Astrocyte (in vitro differentiated cells and primary cell): ENCODE measurements around the gene FAM180A. TPM values are rescaled to one million over a fixed set of nuclear protein-coding genes. Genes with fewer than 3 reads are reported as not detected.

Source experiments
- DNase-seq: peaks from one replicate; pipeline ENCODE4 v3.0.0-alpha.2; 2010; ENCODE audit warnings: low read depth
- FAIRE-seq: peaks from 2 replicates; lab custom pipeline; 2011; peaks lifted over from hg19 to GRCh38; lab: Jason Lieb, UNC
- H2AFZ ChIP-seq: 2 replicates; pipeline ENCODE4 v1.6.0; 2012; ENCODE audit warnings: low read depth, low read length, inconsistent platforms
- H3K27ac ChIP-seq: 2 replicates; pipeline ENCODE4 v1.5.1; 2011; ENCODE audit warnings: low read depth, low read length, inconsistent platforms
- H3K27me3 ChIP-seq: 2 replicates; pipeline ENCODE4 v1.6.0; 2011; ENCODE audit warnings: low read length, inconsistent platforms; ENCODE audit not compliant: insufficient read depth
- H3K36me3 ChIP-seq: 2 replicates; pipeline ENCODE4 v1.5.1; 2011; ENCODE audit warnings: low read length, inconsistent platforms; ENCODE audit not compliant: insufficient read depth
- H3K4me1 ChIP-seq: 2 replicates; pipeline ENCODE4 v1.5.1; 2011; ENCODE audit warnings: low read length, inconsistent platforms; ENCODE audit not compliant: insufficient read depth
- H3K4me2 ChIP-seq: 2 replicates; pipeline ENCODE4 v1.6.0; 2012; ENCODE audit warnings: low read length, inconsistent platforms
- H3K4me3 ChIP-seq: 2 replicates; pipeline ENCODE4 v1.5.1; 2011; ENCODE audit warnings: low read depth, mild to moderate bottlenecking, low read length, inconsistent platforms; ENCODE audit not compliant: insufficient read depth
- H3K79me2 ChIP-seq: 2 replicates; pipeline ENCODE4 v1.6.0; 2012; ENCODE audit warnings: mild to moderate bottlenecking, low read length, inconsistent platforms; ENCODE audit not compliant: insufficient read depth
- H3K9ac ChIP-seq: 2 replicates; pipeline ENCODE4 v1.6.0; 2012; ENCODE audit warnings: mild to moderate bottlenecking, low read length, inconsistent platforms
- H3K9me3 ChIP-seq: 2 replicates; pipeline ENCODE4 v1.5.1; 2012; ENCODE audit warnings: low read depth, mild to moderate bottlenecking, low read length, inconsistent platforms; ENCODE audit not compliant: insufficient read depth
- H4K20me1 ChIP-seq: 2 replicates; pipeline ENCODE4 v1.6.0; 2012; ENCODE audit warnings: low read length, inconsistent platforms; ENCODE audit not compliant: insufficient read depth
- H3K27ac Mint-ChIP-seq: one replicate; pipeline ENCODE4 v1.8.0; 2021; ENCODE audit warnings: mild to moderate bottlenecking, mixed read lengths; ENCODE audit not compliant: unreplicated experiment
- H3K27me3 Mint-ChIP-seq: one replicate; pipeline ENCODE4 v1.8.0; 2021; ENCODE audit warnings: low read depth, mixed read lengths; ENCODE audit not compliant: unreplicated experiment
- H3K36me3 Mint-ChIP-seq: one replicate; pipeline ENCODE4 v1.8.0; 2021; ENCODE audit warnings: low read depth, mixed read lengths; ENCODE audit not compliant: unreplicated experiment
- H3K4me1 Mint-ChIP-seq: one replicate; pipeline ENCODE4 v1.8.0; 2021; ENCODE audit warnings: low read depth, mixed read lengths; ENCODE audit not compliant: unreplicated experiment
- H3K4me3 Mint-ChIP-seq: one replicate; pipeline ENCODE4 v1.8.0; 2021; ENCODE audit warnings: mild to moderate bottlenecking, moderate library complexity, mixed read lengths; ENCODE audit not compliant: unreplicated experiment
- H3K9me3 Mint-ChIP-seq: one replicate; pipeline ENCODE4 v1.8.0; 2021; ENCODE audit warnings: mild to moderate bottlenecking, mixed read lengths; ENCODE audit not compliant: unreplicated experiment
- EZH2 ChIP-seq: IDR thresholded peaks from 2 replicates; pipeline ENCODE4 v1.6.1; 2012; ENCODE audit warnings: mild to moderate bottlenecking, low read length, inconsistent platforms; ENCODE audit not compliant: insufficient read depth
- total RNA-seq: library from RNA; stranded (reverse); gene quantifications from 2 replicates; pipeline ENCODE4 v1.2.1, GENCODE V29; 2021
- TF ChIP-seq, protein P1 (sequence below): IDR thresholded peaks from 2 replicates; pipeline ENCODE4 v1.5.1; 2011; ENCODE audit warnings: low read depth, mild to moderate bottlenecking, inconsistent platforms, low read length, moderate library complexity; ENCODE audit not compliant: insufficient read depth

Gene FAM180A
- total RNA-seq, 1 donor from 2014 or later = not detected

DNA sequence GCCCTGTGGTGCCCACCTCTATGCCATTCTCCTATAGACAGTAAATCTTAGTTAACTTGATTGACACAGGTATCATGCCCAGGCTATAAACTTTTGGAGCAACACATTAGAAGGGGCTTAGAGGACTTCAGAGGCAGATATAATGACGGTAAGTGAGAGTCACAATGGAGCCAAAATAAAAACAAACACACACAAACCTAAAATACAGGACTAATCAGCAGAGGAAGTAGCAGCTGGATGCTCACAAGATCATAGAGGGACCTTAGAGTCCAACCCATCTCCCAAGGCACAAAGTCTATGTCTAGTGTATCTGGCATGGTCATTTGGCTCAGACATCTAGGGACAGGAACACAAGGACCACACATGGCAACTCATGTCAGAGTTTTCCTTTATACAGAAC lies 32.9 kb downstream of the FAM180A start:
- H3K36me3 ChIP-seq = no peaks in the 10 kb centered on the region
- Mint-ChIP-seq H3K9me3 (no peaks in the 10 kb centered on the region), H3K4me3 (no peak overlapping the region), H3K27ac (no peak overlapping the region), H3K27me3 (peaks cover under 1% of the 10 kb centered on the region), H3K36me3 (no peaks in the 10 kb centered on the region), H3K4me1 (peaks cover 17% of the 10 kb centered on the region)
- no peaks in the 10 kb centered on the region for H4K20me1 ChIP-seq
- no peak for FAIRE-seq
- no peaks in the 10 kb centered on the region for H3K9me3 ChIP-seq
- no peak overlapping the region for H3K9ac ChIP-seq
- TF ChIP-seq, protein P1, sequence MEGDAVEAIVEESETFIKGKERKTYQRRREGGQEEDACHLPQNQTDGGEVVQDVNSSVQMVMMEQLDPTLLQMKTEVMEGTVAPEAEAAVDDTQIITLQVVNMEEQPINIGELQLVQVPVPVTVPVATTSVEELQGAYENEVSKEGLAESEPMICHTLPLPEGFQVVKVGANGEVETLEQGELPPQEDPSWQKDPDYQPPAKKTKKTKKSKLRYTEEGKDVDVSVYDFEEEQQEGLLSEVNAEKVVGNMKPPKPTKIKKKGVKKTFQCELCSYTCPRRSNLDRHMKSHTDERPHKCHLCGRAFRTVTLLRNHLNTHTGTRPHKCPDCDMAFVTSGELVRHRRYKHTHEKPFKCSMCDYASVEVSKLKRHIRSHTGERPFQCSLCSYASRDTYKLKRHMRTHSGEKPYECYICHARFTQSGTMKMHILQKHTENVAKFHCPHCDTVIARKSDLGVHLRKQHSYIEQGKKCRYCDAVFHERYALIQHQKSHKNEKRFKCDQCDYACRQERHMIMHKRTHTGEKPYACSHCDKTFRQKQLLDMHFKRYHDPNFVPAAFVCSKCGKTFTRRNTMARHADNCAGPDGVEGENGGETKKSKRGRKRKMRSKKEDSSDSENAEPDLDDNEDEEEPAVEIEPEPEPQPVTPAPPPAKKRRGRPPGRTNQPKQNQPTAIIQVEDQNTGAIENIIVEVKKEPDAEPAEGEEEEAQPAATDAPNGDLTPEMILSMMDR = no peak
- TF ChIP-seq EZH2 = no peak
- H3K79me2 ChIP-seq = no peaks in the 10 kb centered on the region
- H3K27me3 ChIP-seq = no peaks in the 10 kb centered on the region
- H3K4me3 ChIP-seq = no peak overlapping the region
- DNase-seq = no peak
- no peak overlapping the region for H3K27ac ChIP-seq
- no peak overlapping the region for H2AFZ ChIP-seq
- no peak overlapping the region for H3K4me2 ChIP-seq
- H3K4me1 ChIP-seq = peaks cover 31% of the 10 kb centered on the region

DNA sequence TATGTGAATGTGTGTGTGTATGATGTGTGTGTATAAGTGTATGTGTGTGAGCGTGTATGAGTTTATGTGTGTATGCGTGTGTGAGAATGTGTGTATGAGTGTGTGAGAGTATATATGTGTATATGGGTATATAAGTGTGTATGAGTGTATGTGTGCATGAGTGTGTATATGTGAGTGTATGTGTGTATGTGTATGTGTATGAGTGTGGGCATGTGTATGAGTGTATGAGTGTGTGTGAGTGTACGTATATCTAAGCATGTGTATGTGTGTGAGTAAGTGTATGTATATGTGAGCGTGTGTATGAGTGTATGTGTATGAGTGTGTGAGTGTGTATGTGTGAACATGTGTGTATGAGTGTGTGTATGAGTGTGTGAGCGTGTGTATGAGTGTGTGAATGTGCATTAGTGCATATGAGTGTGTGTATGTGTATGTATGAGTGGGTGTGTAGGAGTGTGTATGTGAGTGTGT lies 33.5 kb downstream of the FAM180A start:
- Histone ChIP-seq H3K27ac (no peak overlapping the region), H3K36me3 (no peaks in the 10 kb centered on the region), H3K4me3 (no peak overlapping the region), H2AFZ (peak overlapping the region; percentile 54), H3K79me2 (no peaks in the 10 kb centered on the region), H4K20me1 (no peaks in the 10 kb centered on the region), H3K4me2 (peak overlapping the region; percentile 77), H3K27me3 (no peaks in the 10 kb centered on the region), H3K9me3 (no peaks in the 10 kb centered on the region), H3K9ac (peak overlapping the region; percentile 56), H3K4me1 (peaks cover 31% of the 10 kb centered on the region)
- H3K4me3 Mint-ChIP-seq = no peak overlapping the region
- H3K27ac Mint-ChIP-seq = no peak overlapping the region
- no peak for FAIRE-seq
- peaks cover 17% of the 10 kb centered on the region for H3K4me1 Mint-ChIP-seq
- H3K27me3 Mint-ChIP-seq = no peaks in the 10 kb centered on the region
- H3K36me3 Mint-ChIP-seq = no peaks in the 10 kb centered on the region
- TF ChIP-seq EZH2 = no peak
- TF ChIP-seq, protein P1 = no peak
- no peak for DNase-seq
- no peaks in the 10 kb centered on the region for H3K9me3 Mint-ChIP-seq

DNA sequence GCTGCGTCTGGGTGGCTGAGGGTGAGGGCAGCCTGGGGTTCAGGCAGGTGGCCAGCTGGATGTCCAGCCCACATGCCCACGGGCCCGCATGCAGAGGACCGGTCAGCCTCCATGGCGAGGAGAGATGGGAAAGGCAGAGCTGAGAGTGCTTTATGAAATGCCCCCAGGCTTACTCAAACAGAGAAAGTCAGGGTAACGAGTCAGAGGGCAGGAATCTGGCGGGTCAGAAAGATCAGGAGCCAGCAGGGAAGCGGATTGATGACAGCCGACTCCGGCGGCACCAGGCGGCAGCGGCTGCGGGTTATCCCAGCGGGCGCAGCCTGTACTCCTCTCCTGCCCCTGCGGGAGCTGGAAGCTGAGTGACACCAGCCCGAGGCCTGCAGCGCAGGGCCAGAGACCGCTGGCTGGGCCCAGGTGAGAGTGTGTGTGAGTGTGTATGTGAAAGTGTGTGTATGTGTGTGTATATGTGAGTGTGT lies 34.0 kb downstream of the FAM180A start:
- H3K36me3 ChIP-seq = no peaks in the 10 kb centered on the region
- no peak for FAIRE-seq
- H3K27ac ChIP-seq = peak overlapping the region; percentile 38
- H3K27me3 ChIP-seq = no peaks in the 10 kb centered on the region
- no peak overlapping the region for H3K27ac Mint-ChIP-seq
- no peak overlapping the region for H3K4me3 Mint-ChIP-seq
- H3K79me2 ChIP-seq = no peaks in the 10 kb centered on the region
- H3K36me3 Mint-ChIP-seq = no peaks in the 10 kb centered on the region
- H3K4me1 ChIP-seq = peaks cover 31% of the 10 kb centered on the region
- H3K9me3 ChIP-seq = no peaks in the 10 kb centered on the region
- no peaks in the 10 kb centered on the region for H4K20me1 ChIP-seq
- no peaks in the 10 kb centered on the region for H3K27me3 Mint-ChIP-seq
- TF ChIP-seq, protein P1 = no peak
- no peak for TF ChIP-seq EZH2
- peak; percentile 52 for DNase-seq
- H3K9ac ChIP-seq = peak overlapping the region; percentile 56
- H3K4me1 Mint-ChIP-seq = peaks cover 17% of the 10 kb centered on the region
- H2AFZ ChIP-seq = peak overlapping the region; percentile 54
- no peak overlapping the region for H3K4me3 ChIP-seq
- no peaks in the 10 kb centered on the region for H3K9me3 Mint-ChIP-seq
- H3K4me2 ChIP-seq = peak overlapping the region; percentile 77
